Ovary (tissue), 9 donors: ENCODE measurements around the gene PZP. TPM values are rescaled to one million over a fixed set of nuclear protein-coding genes. Genes with fewer than 3 reads are reported as not detected.
A peak's percentile ranks its signal among the peaks of the same experiment; 100 is the strongest.

Experiments used
- DNase-seq, 5 donors: peaks; one replicate each; pipeline ENCODE4 v3.0.0-alpha.2; 2019 to 2020
- H3K27ac ChIP-seq, 2 donors: fragments of 200-600 bp; one replicate each; pipeline versions ENCODE4 v1.5.1 to v1.8.0; 2019 to 2022
- H3K27me3 ChIP-seq: fragments of 200-600 bp; one replicate; pipeline ENCODE4 v1.8.0; 2022
- H3K36me3 ChIP-seq: fragments of 200-600 bp; sonication (generic); one replicate; pipeline ENCODE4 v1.5.1; 2019
- H3K4me1 ChIP-seq: one replicate; pipeline ENCODE4 v1.8.1; 2013; ENCODE audit warnings: mild to moderate bottlenecking, moderate library complexity; ENCODE audit not compliant: insufficient read depth
- H3K4me3 ChIP-seq: fragments of 200-600 bp; sonication (generic); one replicate; pipeline ENCODE4 v1.5.1; 2017
- H3K9me3 ChIP-seq, 2 donors: fragments of 200-600 bp in 1 of 2; sonication (generic) in 1 of 2; one replicate each; pipeline versions ENCODE4 v1.5.1 to v1.8.1; 2013 to 2019; ENCODE audit warnings: mild to moderate bottlenecking in 1 of 2, moderate library complexity in 1 of 2
- CTCF ChIP-seq, 3 donors: fragments of 450-650 bp in 2 of 3; fragments of 200-600 bp in 1 of 3; IDR thresholded peaks; one replicate each; pipeline versions ENCODE4 v1.5.1 to v1.8.0; 2016 to 2022; ENCODE audit warnings: antibody characterized with exemption in 3 of 3, mild to moderate bottlenecking in 1 of 3
- EP300 ChIP-seq: sonication (generic); formaldehyde crosslinking; IDR thresholded peaks from one replicate; pipeline ENCODE4 v1.6.1; 2017; ENCODE audit warnings: antibody characterized with exemption
- POLR2A ChIP-seq: fragments of 450-650 bp; IDR thresholded peaks from one replicate; pipeline ENCODE4 v1.6.1; 2017; ENCODE audit warnings: antibody characterized with exemption, mild to moderate bottlenecking, moderate library complexity
- WGBS, 3 donors: extraction: QIAGEN DNeasy Blood & Tissue Kit in 1 of 3; methylation state at CpG; one replicate each; pipeline versions ENCODE4 v1.1.5 to v1.1.7; 2013 to 2017; 5-methylcytosine and 5-hydroxymethylcytosine counted together
- intact Hi-C, 4 donors: fragments of 100-400 bp; cut with DNase I; formaldehyde crosslinking; loops; one replicate each; pipeline versions ENCODE4 v1.11.0 to v1.15.1; 2022 to 2023
- polyA plus RNA-seq, 2 donors: library from polyadenylated mRNA; stranded (reverse); fragments of 200-250 nt in 1 of 2; fragments of 350-450 nt in 1 of 2; fragmentation: Illumina TruSeq in 1 of 2; extraction: RNeasy Lipid Tissue Mini Kit (QIAGEN cat#74804) in 1 of 2; gene quantifications; one replicate each; pipeline ENCODE4 v1.2.3, GENCODE V29; 2013 to 2014
- total RNA-seq, 7 donors: library from RNA; depleted of rRNA in 2 of 7; stranded (reverse); fragments of >200 nt in 2 of 7; fragmentation: NEBNext Ultra II Directional in 3 of 7; extraction: Animal tissue kit (Norgen Biotek cat#: 25700) in 3 of 7; gene quantifications; one replicate each; pipeline versions ENCODE4 v1.1.0 to v1.2.4, GENCODE V29; 2016 to 2023
- donor health status: DM: no; HTN: no; CAD: no; lungs with moderate emphysema.
- donor health status: DM: no; HTN: no; CAD: no.
- donor health status: Bipolar disorder and iron deficiency.
- donor health status: DM: yes; HTN: yes; CAD: no.
- donor health status: DM: no; HTN: no; CAD: no.
- donor health status: DM: yes; HTN: yes; CAD: no.

The PZP gene
- total and polyA plus RNA-seq, 9 donors, result 0.11 to 1.1 (median 0.21) TPM; not detected in 1

GRCh38 chr12:9122091-9122609 lies 86.0 kb downstream of the PZP start:
- Histone ChIP-seq H3K36me3 (no peaks in the 10 kb centered on the region), H3K27me3 (no peaks in the 10 kb centered on the region), H3K9me3 (no peaks in the 10 kb centered on the region), H3K27ac (no peak overlapping the region), H3K4me1 (no peaks in the 10 kb centered on the region), H3K4me3 (no peak overlapping the region)
- no peak for TF ChIP-seq CTCF (IDR thresholded peaks at IDR 0.05)
- no peak for TF ChIP-seq EP300
- no peak for TF ChIP-seq POLR2A
- DNase-seq, result no peak
- 80 to 84% (median 80%) methylated on average over 3 of the region's 3 CpGs for WGBS, 3 donors
- intact Hi-C loops, result no loop called here

- TF ChIP-seq EP300, result no peak
- TF ChIP-seq CTCF (IDR thresholded peaks at IDR 0.05), result no peak
- TF ChIP-seq POLR2A, result no peak
- Histone ChIP-seq H3K4me1 (no peaks in the 10 kb centered on the region), H3K36me3 (no peaks in the 10 kb centered on the region), H3K4me3 (no peak overlapping the region), H3K27ac (no peak overlapping the region), H3K9me3 (no peaks in the 10 kb centered on the region), H3K27me3 (no peaks in the 10 kb centered on the region)
- intact Hi-C loops, result no loop called here
- 82 to 88% (median 85%) methylated on average over 10 of the region's 10 CpGs for WGBS, 3 donors
- no peak for DNase-seq
Measured at GRCh38 chr12:9120487-9121184, 87.6 kb downstream of the PZP start.

DNA sequence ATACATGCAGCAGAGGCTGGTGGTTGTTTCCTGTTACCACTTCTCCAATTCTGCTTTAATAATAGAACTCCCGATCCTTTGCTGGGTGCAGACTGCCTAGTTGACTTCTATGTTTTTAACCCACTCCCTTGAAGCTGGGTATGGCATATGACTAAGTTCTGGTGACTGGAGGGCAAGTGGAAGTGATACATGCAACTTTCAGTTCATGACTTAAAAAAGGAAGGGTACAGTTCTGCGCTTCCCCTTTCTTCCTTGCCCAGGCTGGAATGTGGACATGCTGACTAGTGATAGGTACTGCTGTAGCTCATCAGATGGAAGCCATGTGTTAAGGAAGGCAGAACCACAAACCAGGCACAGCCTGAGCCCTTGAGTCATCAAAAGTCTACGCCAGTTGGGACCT lies 90.0 kb downstream of the PZP start:
- WGBS, 3 donors, result 71 to 85% (median 77%) methylated on average over 3 of the region's 3 CpGs
- TF ChIP-seq POLR2A (no peak), EP300 (no peak), CTCF (IDR thresholded peaks at IDR 0.05) (no peak)
- Histone ChIP-seq H3K9me3 (no peaks in the 10 kb centered on the region), H3K27me3 (no peaks in the 10 kb centered on the region), H3K27ac (no peak overlapping the region), H3K4me1 (no peaks in the 10 kb centered on the region), H3K4me3 (no peak overlapping the region), H3K36me3 (no peaks in the 10 kb centered on the region)
- no peak for DNase-seq
- intact Hi-C loops, result no loop called here

DNA sequence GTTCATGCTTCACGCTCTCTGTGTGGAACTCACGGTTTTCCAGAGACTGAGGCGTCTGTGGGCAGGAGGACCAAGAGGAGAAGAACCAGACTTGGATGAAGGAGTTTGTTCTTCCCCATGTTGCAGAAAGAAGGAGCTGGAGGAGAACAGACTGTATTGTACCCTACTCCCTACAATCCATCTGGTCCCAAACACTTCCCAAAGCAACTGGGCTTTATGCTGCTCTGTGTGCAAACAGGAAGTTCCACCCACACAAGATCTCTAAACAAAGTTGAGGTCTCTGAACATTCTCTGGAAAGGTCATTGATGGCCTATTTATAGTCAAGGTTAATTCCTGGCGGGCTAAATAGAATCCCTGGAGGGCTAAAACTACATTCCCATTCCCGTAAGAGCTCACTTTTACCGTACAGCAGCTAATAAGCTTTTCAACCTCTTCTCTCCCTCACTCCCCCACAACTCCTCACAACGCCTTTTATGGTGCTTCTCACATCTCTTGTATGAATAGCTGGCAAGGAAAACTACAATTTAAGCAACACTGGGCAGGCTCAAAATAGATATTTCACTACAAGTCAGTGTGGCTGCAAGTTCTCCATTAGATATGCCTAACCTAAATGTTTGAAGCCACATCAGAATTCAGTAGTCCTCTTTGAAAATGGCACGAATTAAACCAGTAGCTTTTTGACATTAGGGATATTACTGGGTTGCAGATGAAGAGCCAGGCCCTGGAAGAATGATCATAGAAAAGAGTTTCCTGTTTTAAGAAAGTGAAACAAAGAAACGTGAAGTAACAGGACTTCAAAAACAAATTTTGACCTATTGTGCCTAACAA lies 92.2 kb downstream of the PZP start, which contains the start of gene A2M:
A2M (minus strand) TSS at position 189 of the 829 bp plus-strand sequence; CDS start at position 119, 70 bp downstream.
- Histone ChIP-seq H3K27me3 (no peaks in the 10 kb centered on the region), H3K27ac (peak within 1 kb of the TSS in 1 of 2 donors; percentile 18), H3K4me1 (no peaks in the 10 kb centered on the region), H3K9me3 (no peaks in the 10 kb centered on the region), H3K36me3 (no peaks in the 10 kb centered on the region), H3K4me3 (peak within 1 kb of the TSS; percentile 34)
- intact Hi-C loops, result no loop called here
- peak in 1 of 5 donors; percentile 31 for DNase-seq
- 20 to 31% (median 24%) methylated on average over 9 of the region's 9 CpGs for WGBS, 3 donors
- TF ChIP-seq EP300 (peak; percentile 82), POLR2A (no peak)
